AG10803 (cell line): ENCODE measurements around the gene SETD4.
"Not testable (repeated sequence)": the region's sequence is repeated elsewhere in the genome, so short reads cannot be mapped to it uniquely, and the experiment has no call there.

Source experiments
- DNase-seq: peaks from one replicate; pipeline ENCODE4 v3.0.0; 2010; ENCODE audit warnings: low read depth
- H3K4me3 ChIP-seq: 2 replicates; pipeline ENCODE4 v1.5.1; 2011; ENCODE audit warnings: mild to moderate bottlenecking, low read length, control low read depth
- TF ChIP-seq, protein P1 (sequence below): conservative IDR thresholded peaks from 2 replicates; pipeline ENCODE4 v1.5.1; 2011; ENCODE audit warnings: mild to moderate bottlenecking, low read length, control low read depth, inconsistent platforms

The SETD4 gene, protein sequence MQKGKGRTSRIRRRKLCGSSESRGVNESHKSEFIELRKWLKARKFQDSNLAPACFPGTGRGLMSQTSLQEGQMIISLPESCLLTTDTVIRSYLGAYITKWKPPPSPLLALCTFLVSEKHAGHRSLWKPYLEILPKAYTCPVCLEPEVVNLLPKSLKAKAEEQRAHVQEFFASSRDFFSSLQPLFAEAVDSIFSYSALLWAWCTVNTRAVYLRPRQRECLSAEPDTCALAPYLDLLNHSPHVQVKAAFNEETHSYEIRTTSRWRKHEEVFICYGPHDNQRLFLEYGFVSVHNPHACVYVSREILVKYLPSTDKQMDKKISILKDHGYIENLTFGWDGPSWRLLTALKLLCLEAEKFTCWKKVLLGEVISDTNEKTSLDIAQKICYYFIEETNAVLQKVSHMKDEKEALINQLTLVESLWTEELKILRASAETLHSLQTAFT

DNA sequence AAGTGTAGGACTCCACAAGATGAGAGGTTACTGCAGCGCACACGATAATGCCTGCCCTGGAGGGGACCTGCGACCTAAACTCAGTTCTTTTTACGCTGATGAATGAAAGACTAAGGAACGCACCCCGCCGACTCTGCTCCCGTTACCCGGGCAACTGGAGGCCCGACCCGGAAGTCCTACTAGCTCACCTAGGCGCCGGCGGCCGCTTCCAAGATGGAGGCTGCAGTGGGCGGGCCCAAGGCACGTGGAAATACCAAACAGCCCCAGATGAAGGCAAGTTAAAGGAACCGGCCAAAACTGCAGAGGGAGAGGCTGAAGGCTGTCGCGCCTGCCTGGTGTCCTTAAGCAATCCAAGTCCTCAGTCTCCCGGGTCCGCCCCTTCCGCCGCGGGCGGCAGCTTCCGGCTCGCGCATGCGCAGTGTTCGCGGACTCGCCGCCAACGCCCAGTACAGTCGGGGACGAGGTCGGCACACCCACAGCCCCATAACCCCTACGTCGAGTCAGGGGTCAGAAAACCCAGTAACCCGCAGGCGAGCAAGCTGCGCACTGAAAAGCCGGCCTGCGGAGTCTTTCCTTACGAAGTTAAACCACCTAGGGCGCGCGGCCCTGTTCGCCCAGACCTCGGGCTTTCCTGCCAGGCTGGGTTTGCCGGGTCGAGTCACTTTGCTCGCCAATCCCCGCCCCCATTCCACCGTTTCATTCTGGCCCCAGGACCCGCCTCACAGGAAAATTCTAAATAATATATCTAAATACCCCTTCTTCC, at the start of gene SETD4:
TSS of gene SETD4 (minus strand) at position 368 of the 763 bp plus-strand sequence. CDS start 1,638 bp downstream, outside the sequence.
- peak within 1 kb of the TSS; percentile 97 for H3K4me3 ChIP-seq
- peak; percentile 94 for DNase-seq
- TF ChIP-seq, protein P1, sequence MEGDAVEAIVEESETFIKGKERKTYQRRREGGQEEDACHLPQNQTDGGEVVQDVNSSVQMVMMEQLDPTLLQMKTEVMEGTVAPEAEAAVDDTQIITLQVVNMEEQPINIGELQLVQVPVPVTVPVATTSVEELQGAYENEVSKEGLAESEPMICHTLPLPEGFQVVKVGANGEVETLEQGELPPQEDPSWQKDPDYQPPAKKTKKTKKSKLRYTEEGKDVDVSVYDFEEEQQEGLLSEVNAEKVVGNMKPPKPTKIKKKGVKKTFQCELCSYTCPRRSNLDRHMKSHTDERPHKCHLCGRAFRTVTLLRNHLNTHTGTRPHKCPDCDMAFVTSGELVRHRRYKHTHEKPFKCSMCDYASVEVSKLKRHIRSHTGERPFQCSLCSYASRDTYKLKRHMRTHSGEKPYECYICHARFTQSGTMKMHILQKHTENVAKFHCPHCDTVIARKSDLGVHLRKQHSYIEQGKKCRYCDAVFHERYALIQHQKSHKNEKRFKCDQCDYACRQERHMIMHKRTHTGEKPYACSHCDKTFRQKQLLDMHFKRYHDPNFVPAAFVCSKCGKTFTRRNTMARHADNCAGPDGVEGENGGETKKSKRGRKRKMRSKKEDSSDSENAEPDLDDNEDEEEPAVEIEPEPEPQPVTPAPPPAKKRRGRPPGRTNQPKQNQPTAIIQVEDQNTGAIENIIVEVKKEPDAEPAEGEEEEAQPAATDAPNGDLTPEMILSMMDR = no peak

DNA sequence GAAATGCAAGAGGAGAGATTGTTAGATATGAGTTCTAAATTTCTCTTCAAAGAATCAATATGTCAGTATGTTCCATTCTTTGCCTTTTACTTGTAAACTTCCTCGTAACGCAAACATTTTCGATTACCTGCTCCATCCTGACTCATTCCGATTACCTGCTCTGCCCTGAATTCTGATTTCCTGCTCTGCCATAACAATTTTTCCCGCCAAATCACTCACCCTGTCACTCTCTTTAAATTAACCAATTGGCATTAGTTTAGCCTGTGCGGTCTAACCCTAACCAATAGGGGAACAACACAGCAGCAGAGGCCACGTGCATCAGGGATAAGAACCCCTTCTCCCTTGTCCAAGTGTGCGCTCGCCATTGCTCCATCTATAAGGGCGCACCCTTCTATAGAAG, 49.5 kb upstream of the SETD4 start:
- TF ChIP-seq, protein P1 = no peak
- H3K4me3 ChIP-seq = no peak overlapping the region
- DNase-seq = no peak

DNA sequence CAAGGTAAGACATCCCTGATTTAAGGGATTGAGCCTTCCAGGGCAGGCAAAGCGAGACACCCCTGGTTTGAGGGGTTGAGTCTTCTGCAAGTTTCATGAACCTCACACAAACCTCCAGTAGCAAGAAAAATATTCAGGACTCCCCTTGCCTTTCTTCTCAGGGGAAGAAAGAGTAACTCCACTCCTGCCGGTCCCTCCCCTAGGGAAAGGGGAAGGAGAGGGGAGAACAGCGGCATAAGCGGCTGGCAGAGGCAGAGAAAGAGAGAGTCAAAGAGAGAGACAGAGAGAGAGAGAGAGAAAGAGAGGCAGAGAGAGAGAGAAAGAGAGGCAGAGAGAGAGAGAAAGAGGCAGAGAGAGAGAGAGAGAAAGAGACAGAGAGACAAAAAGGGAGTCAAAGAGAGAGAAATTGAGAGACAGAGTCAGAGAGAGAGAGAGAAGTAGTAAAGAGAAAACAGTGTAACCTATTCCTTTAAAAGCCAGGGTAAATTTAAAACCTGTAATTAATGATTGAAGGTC, 45.1 kb upstream of the SETD4 start:
- DNase-seq = no peak
- TF ChIP-seq, protein P1 = no peak
- no peak overlapping the region for H3K4me3 ChIP-seq

DNA sequence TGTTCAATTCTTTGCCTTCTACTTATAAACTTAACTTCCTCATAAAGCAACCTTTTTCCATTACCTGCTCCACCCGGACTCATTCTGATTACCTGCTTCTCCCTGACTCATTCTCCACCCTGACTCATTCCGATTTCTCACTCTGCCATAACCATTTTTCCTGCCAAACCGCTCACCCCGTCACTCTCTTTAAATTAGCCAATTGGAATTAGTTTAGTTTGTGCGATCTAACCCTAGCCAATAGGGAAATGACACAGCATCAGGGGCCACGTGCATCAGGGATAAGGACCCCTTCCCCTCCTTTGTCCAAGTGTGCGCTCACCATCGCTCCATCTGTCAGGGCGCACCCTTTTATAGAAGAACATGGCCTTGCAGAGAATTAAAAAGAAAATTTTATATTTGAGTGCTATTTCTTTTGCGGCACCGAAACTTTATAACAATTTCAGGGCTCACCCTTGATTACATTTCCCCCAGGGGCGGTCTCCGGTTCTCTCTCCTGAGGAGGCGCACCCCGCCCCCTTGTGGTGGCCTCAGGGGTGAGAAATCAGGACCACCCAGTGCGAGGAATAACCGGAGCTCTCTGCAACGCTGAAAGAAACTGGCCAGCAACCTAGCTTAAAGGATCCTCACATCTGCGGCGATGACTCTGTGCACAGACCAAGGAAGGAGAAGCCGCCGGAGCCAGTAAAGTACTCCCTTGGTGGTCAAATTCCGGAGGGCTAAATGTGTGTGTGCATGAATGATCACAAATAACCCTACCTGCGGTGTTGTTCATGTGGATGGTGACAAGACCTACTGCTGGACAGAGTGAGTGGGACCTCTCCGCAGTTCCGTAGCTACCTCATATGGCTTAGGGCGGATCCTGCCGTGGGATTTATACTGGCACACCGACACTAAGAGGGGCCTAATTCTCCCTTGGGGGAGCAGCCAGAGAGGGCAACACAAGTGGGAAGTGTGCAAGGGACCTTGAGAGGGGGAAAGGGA, 44.3 kb upstream of the SETD4 start:
- H3K4me3 ChIP-seq = no peak overlapping the region
- DNase-seq = peak; percentile 25
- TF ChIP-seq, protein P1 = peak; percentile 44

DNA sequence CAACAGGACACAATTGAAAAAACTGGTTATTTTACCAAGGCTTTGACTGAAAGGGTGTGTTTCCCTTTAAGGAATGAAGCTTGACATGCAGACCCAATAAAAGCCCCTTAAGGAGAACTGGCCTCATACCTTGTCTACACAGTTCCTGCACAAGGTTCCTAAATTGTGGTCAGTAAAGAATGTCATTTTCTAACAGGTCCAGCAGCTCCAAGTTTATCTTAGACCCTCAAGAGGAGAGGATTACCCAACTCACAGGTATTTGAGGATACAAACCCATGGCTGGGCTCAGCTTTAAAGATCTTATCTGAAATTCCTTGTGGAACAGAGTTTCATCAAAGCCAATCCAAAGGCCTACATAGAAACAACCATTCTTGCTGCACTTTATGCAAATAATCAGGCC, 43.1 kb upstream of the SETD4 start:
- H3K4me3 ChIP-seq = no peak overlapping the region
- DNase-seq = no peak
- TF ChIP-seq, protein P1 = no peak

DNA sequence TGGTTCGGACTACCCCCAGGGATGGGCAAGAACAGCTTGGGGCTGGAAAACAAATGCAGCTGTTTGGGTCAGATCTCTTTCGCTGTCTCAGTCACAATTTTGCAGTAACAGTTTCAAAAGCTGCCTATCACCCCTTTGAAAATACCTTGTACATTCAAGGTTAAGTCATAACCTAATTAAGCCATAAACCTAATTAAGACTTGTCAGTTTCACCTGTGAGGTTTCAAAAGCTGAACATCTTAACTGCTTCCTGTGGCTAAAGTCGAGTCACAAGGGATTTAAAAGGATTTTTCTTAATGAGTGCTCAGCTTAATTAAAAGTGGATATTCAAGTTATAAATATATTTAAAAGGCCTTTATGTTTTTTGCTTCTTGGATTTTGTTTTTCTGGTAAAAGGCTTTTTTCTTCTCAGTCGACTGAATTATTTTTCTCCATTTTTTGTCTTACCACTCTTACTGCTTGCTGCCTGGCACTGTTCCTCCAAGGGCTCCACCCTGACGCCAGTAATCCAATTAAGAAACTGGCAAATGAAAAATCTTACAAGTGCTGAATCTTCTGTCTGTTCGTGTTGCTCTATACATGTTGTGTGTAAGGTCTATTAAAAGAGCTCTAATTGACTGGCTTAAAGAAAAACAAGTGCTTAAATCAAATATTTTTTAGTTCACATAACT, 40.8 kb upstream of the SETD4 start:
- no peak overlapping the region for H3K4me3 ChIP-seq
- TF ChIP-seq, protein P1 = no peak
- DNase-seq = no peak

DNA sequence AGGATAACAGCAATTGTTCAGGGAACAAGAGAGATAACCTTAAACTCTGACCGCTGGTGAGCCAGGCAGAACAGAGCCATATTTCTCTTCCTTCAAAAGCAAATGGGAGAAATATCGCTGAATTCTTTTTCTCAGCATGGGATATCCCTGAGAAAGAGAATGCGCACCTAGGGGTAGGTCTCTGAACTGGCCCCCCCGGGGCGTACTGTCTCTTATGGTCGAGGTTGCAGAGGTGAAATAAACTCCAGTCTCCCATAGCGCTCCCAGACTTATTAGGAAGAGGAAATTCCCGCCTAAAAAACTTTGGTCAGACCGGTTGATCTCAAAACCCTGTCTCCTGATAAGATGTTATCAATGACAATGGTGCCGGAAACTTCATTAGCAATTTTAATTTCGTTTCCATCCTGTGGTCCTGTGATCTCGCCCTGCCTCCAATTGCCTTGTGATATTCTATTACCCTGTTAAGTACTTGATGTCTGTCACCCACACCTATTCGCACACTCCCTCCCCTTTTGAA, 39.4 kb upstream of the SETD4 start:
- H3K4me3 ChIP-seq, DNase-seq: not testable (repeated sequence)
